ENCODE data around the gene ROBO4. TPM values are rescaled to one million over a fixed set of nuclear protein-coding genes. Genes with fewer than 3 reads are reported as not detected.

Gene ROBO4
- total RNA-seq, 1 experiment from 2014 or later = 1.6 TPM

DNA sequence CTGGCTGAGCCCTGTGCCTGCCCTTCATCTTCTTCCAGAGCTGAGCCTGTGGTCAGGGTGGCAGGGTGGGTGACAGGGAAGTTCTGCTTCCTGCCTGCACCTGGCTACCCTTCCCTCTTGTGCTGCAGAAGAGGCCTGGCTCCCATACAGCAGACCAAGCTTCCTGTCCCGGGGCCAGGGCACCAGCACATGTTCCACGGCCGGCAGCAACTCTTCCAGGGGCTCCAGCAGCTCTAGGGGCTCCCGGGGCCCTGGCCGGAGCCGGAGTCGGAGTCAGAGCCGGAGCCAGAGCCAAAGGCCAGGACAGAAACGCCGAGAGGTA lies 17.4 kb downstream of the ROBO4 start:
- intact Hi-C loops (cut with micrococcal nuclease) = no loop called here
- DNase-seq (no peak), ATAC-seq (no peak)
- Histone ChIP-seq H3K9me2 (replicated peaks; ENCODE audit: low read length) (no peaks in the 10 kb centered on the region), H2AFZ (ENCODE audit: low read length) (no peak overlapping the region), H3F3A (ENCODE audit: low read length, unreplicated experiment) (no peaks in the 10 kb centered on the region), H3K9ac (ENCODE audit: low read length) (no peak overlapping the region), H3K4me2 (ENCODE audit: low read length) (no peak overlapping the region), H3K9me3 (ENCODE audit: low read length) (no peaks in the 10 kb centered on the region), H3K4me1 (ENCODE audit: insufficient read depth, low read length) (peaks cover 12% of the 10 kb centered on the region), H3K79me2 (ENCODE audit: low read length) (no peaks in the 10 kb centered on the region), H3K4me3 (ENCODE audit: low read length) (no peak overlapping the region), H3K27ac (ENCODE audit: low read length) (no peak overlapping the region), H3K36me3 (ENCODE audit: low read depth, low read length) (no peaks in the 10 kb centered on the region), H4K20me1 (ENCODE audit: low read length) (no peaks in the 10 kb centered on the region), H3K27me3 (ENCODE audit: low read length) (no peaks in the 10 kb centered on the region)
- no TSS peak for BruUV-seq (replicated peaks)
- POLR2A ChIA-PET (ENCODE audit: unreplicated experiment) = no interaction called here
- TF ChIP-seq EZH2 (IDR thresholded peaks at IDR 0.05; ENCODE audit: low read length, unreplicated experiment) (no peak), EZH2phosphoT487 (IDR thresholded peaks at IDR 0.05; ENCODE audit: borderline replicate concordance, low read length) (no peak)
- TF ChIP-seq, protein P1, sequence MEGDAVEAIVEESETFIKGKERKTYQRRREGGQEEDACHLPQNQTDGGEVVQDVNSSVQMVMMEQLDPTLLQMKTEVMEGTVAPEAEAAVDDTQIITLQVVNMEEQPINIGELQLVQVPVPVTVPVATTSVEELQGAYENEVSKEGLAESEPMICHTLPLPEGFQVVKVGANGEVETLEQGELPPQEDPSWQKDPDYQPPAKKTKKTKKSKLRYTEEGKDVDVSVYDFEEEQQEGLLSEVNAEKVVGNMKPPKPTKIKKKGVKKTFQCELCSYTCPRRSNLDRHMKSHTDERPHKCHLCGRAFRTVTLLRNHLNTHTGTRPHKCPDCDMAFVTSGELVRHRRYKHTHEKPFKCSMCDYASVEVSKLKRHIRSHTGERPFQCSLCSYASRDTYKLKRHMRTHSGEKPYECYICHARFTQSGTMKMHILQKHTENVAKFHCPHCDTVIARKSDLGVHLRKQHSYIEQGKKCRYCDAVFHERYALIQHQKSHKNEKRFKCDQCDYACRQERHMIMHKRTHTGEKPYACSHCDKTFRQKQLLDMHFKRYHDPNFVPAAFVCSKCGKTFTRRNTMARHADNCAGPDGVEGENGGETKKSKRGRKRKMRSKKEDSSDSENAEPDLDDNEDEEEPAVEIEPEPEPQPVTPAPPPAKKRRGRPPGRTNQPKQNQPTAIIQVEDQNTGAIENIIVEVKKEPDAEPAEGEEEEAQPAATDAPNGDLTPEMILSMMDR (conservative IDR thresholded peaks at IDR 0.05; ENCODE audit: low read depth, low read length) = no peak
- CTCF ChIA-PET = no interaction called here

DNA sequence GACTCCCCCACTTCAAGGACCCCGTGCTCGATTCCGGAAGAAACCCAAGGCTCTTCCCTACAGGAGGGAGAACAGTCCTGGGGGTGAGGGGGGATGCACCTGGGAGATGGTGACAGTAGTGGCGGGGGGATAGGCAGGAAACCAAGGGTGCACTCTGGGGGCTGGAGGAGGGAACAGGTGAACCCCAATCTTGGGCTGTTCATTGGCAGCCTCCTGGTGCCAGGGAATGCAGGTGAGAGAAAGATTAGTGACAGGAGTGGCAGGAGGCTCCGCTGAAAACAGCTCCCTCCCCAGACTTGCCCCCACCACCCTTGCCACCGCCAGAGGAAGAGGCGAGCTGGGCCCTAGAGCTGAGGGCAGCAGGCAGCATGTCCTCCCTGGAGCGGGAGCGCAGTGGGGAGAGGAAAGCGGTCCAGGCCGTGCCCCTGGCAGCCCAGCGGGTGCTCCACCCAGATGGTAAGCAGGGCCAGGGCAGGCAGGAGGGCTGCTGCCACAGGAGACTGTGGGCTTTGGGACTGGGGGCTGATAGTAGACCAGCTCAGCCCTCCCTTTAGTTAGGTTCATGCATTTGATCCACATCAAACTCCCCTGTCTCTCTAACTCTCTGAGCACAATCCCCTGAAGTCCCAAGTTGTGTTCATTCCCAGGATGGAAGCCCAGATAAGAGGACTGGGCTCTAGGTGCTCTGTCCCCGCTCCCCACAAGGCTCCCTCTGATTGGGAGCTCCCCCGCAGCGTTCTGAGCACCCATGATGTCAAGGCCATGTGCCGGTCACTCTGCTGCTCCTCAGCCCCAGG lies 18.0 kb downstream of the ROBO4 start:
- DNase-seq = no peak
- Histone ChIP-seq H3K4me1 (ENCODE audit: insufficient read depth, low read length) (peaks cover 12% of the 10 kb centered on the region), H3K4me3 (ENCODE audit: low read length) (no peak overlapping the region), H3K9me3 (ENCODE audit: low read length) (no peaks in the 10 kb centered on the region), H2AFZ (ENCODE audit: low read length) (no peak overlapping the region), H3K36me3 (ENCODE audit: low read depth, low read length) (no peaks in the 10 kb centered on the region), H3K27me3 (ENCODE audit: low read length) (no peaks in the 10 kb centered on the region), H3K27ac (ENCODE audit: low read length) (no peak overlapping the region), H3F3A (ENCODE audit: low read length, unreplicated experiment) (no peaks in the 10 kb centered on the region), H4K20me1 (ENCODE audit: low read length) (no peaks in the 10 kb centered on the region), H3K4me2 (ENCODE audit: low read length) (no peak overlapping the region), H3K79me2 (ENCODE audit: low read length) (no peaks in the 10 kb centered on the region), H3K9ac (ENCODE audit: low read length) (no peak overlapping the region), H3K9me2 (replicated peaks; ENCODE audit: low read length) (no peaks in the 10 kb centered on the region)
- ATAC-seq = no peak
- CTCF ChIA-PET = interaction anchor here (0.6 kb wide), 1 partner anchor 229 kb away, joined by 3 read pairs; no protein-coding TSS in a partner anchor
- intact Hi-C loops (cut with micrococcal nuclease) = no loop called here
- no TSS peak for BruUV-seq (replicated peaks)
- no peak for TF ChIP-seq EZH2phosphoT487 (IDR thresholded peaks at IDR 0.05; ENCODE audit: borderline replicate concordance, low read length)
- TF ChIP-seq, protein P1 (conservative IDR thresholded peaks at IDR 0.05; ENCODE audit: low read depth, low read length) = no peak
- no peak for TF ChIP-seq EZH2 (IDR thresholded peaks at IDR 0.05; ENCODE audit: low read length, unreplicated experiment)
- POLR2A ChIA-PET (ENCODE audit: unreplicated experiment) = no interaction called here

DNA sequence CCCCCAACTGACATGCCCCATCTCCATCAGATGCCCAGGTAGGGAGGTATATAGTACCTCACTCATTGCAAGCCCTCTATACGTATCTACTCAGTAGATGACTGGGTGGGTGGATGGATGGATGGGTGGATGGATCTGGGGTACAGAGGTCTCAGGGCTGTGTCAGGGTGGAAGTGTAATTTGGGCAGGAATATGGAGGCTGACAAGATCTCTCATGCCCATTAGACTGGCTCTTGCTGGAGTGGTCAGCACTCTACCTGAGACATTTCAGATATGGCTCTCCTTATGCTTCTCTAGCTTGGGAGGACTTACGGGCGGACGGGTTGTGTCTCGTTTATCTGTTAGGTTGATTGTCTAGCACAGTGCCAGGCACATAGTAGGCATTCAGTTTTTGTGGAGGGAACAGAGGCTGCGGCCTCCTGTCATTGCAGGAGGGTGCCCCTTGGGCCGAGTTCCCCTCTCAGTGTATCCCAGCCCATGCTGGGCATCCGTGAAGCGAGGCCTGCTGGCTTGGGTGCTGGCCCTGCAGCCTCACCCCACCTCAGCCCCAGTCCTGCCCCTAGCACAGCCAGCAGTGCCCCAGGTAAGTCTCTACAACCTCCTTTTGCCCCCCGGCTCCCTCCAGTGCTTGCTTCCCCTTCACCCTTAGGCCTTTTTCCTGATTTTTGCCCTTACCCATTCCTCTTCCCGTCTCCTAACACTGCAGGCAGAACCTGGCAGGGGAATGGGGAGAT lies 18.7 kb downstream of the ROBO4 start:
- POLR2A ChIA-PET (ENCODE audit: unreplicated experiment) = no interaction called here
- Histone ChIP-seq H3K4me2 (ENCODE audit: low read length) (no peak overlapping the region), H3K36me3 (ENCODE audit: low read depth, low read length) (no peaks in the 10 kb centered on the region), H3F3A (ENCODE audit: low read length, unreplicated experiment) (no peaks in the 10 kb centered on the region), H4K20me1 (ENCODE audit: low read length) (no peaks in the 10 kb centered on the region), H3K9me3 (ENCODE audit: low read length) (no peaks in the 10 kb centered on the region), H2AFZ (ENCODE audit: low read length) (no peak overlapping the region), H3K9ac (ENCODE audit: low read length) (no peak overlapping the region), H3K4me3 (ENCODE audit: low read length) (no peak overlapping the region), H3K27ac (ENCODE audit: low read length) (no peak overlapping the region), H3K27me3 (ENCODE audit: low read length) (no peaks in the 10 kb centered on the region), H3K79me2 (ENCODE audit: low read length) (no peaks in the 10 kb centered on the region), H3K9me2 (replicated peaks; ENCODE audit: low read length) (no peaks in the 10 kb centered on the region), H3K4me1 (ENCODE audit: insufficient read depth, low read length) (peaks cover 12% of the 10 kb centered on the region)
- no TSS peak for BruUV-seq (replicated peaks)
- TF ChIP-seq, protein P1 (conservative IDR thresholded peaks at IDR 0.05; ENCODE audit: low read depth, low read length) = no peak
- TF ChIP-seq EZH2phosphoT487 (IDR thresholded peaks at IDR 0.05; ENCODE audit: borderline replicate concordance, low read length) (no peak), EZH2 (IDR thresholded peaks at IDR 0.05; ENCODE audit: low read length, unreplicated experiment) (no peak)
- intact Hi-C loops (cut with micrococcal nuclease) = no loop called here
- DNase-seq (no peak), ATAC-seq (no peak)
- CTCF ChIA-PET = interaction anchor here (0.6 kb wide), 1 partner anchor 229 kb away, joined by 3 read pairs; no protein-coding TSS in a partner anchor
